ENCODE data around the gene DNLZ. TPM values are rescaled to one million over a fixed set of nuclear protein-coding genes. Genes with fewer than 3 reads are reported as not detected.
A peak's percentile ranks its signal among the peaks of the same experiment; 100 is the strongest.

Gene DNLZ
- total and polyA plus RNA-seq, 9 of the 15 experiments (the other 6 are each of a cell fraction or from before 2014, with no cell fraction given) = 0.17 to 44.6 (median 3.4) TPM

DNA sequence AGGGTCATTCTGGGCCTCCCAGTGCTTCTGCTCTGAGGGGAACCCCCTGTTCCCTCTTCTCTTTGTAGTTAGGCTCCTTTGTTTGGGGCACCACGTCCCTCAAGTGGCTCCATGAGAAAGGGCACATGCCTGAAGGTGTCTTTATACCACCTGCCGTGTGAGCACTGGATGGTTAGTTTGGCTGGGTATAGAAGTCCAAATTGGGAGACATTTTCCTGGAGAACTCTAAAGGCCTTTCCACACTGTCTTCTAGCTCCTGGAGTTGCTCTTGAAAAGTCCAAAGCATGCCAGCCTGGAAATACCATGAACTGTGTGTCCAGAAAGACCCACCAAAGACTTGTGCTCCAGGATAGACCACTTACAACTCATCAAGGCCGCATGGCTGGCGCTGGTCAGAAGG lies 48.6 kb downstream of the DNLZ start (continued):
- TF ChIP-seq ZNF592 (IDR thresholded peaks at IDR 0.05) (no peak), TRIM28 (IDR thresholded peaks at IDR 0.05) (peak; percentile 28; the same call in 1 of the 2 replicates), SFPQ (IDR thresholded peaks at IDR 0.05; ENCODE audit: low read depth, low read length) (no peak), ZKSCAN8 (CRISPR knock-in tag; IDR thresholded peaks at IDR 0.05) (no peak), CBX2 (IDR thresholded peaks at IDR 0.05; ENCODE audit: insufficient read depth, low read length, poor library complexity, severe bottlenecking) (no peak), XRCC3 (IDR thresholded peaks at IDR 0.05) (no peak), ZFP1 (CRISPR knock-in tag; IDR thresholded peaks at IDR 0.05) (peak; percentile 95), MED1 (CRISPR knock-in tag; IDR thresholded peaks at IDR 0.05; ENCODE audit: borderline replicate concordance) (no peak), CHAMP1 (IDR thresholded peaks at IDR 0.05) (no peak)

Data from K562 (cell line).